WERI-Rb-1 (cell line): Measurements from ENCODE around the gene GOSR1.
"Not testable (repeated sequence)": the region's sequence is repeated elsewhere in the genome, so short reads cannot be mapped to it uniquely, and the experiment has no call there.

ENCODE experiments used
- DNase-seq: peaks from one replicate; pipeline ENCODE4 v3.0.0-alpha.2; 2020
- H3K27ac ChIP-seq: fragments of 250-450 bp; sonication (Bioruptor Pico); 2 replicates; pipeline ENCODE4 v1.5.1; 2020; ENCODE audit warnings: mild to moderate bottlenecking, moderate library complexity
- H3K27me3 ChIP-seq: fragments of 250-450 bp; sonication (Bioruptor Pico); 2 replicates; pipeline ENCODE4 v1.5.1; 2021; ENCODE audit warnings: mild to moderate bottlenecking, low read depth, moderate library complexity; ENCODE audit not compliant: insufficient read depth, severe bottlenecking
- H3K36me3 ChIP-seq: fragments of 250-450 bp; sonication (Bioruptor Pico); 2 replicates; pipeline ENCODE4 v1.5.1; 2020; ENCODE audit warnings: mild to moderate bottlenecking, moderate library complexity
- H3K4me3 ChIP-seq: 2 replicates; pipeline ENCODE4 v1.5.1; 2011; ENCODE audit warnings: low read depth, mild to moderate bottlenecking, control low read depth, low read length
- H3K9me3 ChIP-seq: fragments of 250-450 bp; sonication (Bioruptor Pico); 2 replicates; pipeline ENCODE4 v1.5.1; 2021; ENCODE audit warnings: mild to moderate bottlenecking, moderate library complexity; ENCODE audit not compliant: severe bottlenecking
- CTCF ChIP-seq: IDR thresholded peaks from 2 replicates; pipeline ENCODE4 v1.5.1; 2011; ENCODE audit warnings: low read depth, mild to moderate bottlenecking, control low read depth, inconsistent platforms, low read length

GOSR1 gene

GRCh38 chr17:30541802-30542201 lies 64.6 kb downstream of the GOSR1 start:
- TF ChIP-seq CTCF = no peak
- DNase-seq = no peak
- H3K27ac ChIP-seq = no peak overlapping the region
- H3K4me3 ChIP-seq = no peak overlapping the region
- H3K9me3 ChIP-seq = no peaks in the 10 kb centered on the region
- H3K27me3 ChIP-seq = no peaks in the 10 kb centered on the region
- H3K36me3 ChIP-seq = no peaks in the 10 kb centered on the region

GRCh38 chr17:30543456-30543855 lies 66.2 kb downstream of the GOSR1 start:
- H3K36me3 ChIP-seq = no peaks in the 10 kb centered on the region
- H3K27ac ChIP-seq = no peak overlapping the region
- no peaks in the 10 kb centered on the region for H3K9me3 ChIP-seq
- no peak for TF ChIP-seq CTCF
- H3K4me3 ChIP-seq = no peak overlapping the region
- DNase-seq = no peak
- no peaks in the 10 kb centered on the region for H3K27me3 ChIP-seq

- no peak for DNase-seq
- H3K4me3 ChIP-seq = no peak overlapping the region
- H3K27me3 ChIP-seq = no peaks in the 10 kb centered on the region
- H3K27ac ChIP-seq = no peak overlapping the region
- no peaks in the 10 kb centered on the region for H3K36me3 ChIP-seq
- no peak for TF ChIP-seq CTCF
- no peaks in the 10 kb centered on the region for H3K9me3 ChIP-seq
Measured at GRCh38 chr17:30545024-30545423, 67.8 kb downstream of the GOSR1 start.

- no peak overlapping the region for H3K27ac ChIP-seq
Measured at GRCh38 chr17:30547778-30548573, 70.8 kb downstream of the GOSR1 start.

GRCh38 chr17:30549181-30549580 lies 72.0 kb downstream of the GOSR1 start:
- not testable (repeated sequence) for H3K36me3 ChIP-seq, H3K4me3 ChIP-seq, DNase-seq, H3K27me3 ChIP-seq, H3K9me3 ChIP-seq, H3K27ac ChIP-seq

More at GRCh38 chr17:30547778-30548573, 70.8 kb downstream of the GOSR1 start:
- Histone ChIP-seq H3K9me3 (no peaks in the 10 kb centered on the region), H3K4me3 (no peak overlapping the region), H3K27me3 (no peaks in the 10 kb centered on the region), H3K36me3 (no peaks in the 10 kb centered on the region)
- DNase-seq = no peak
- no peak for TF ChIP-seq CTCF

GRCh38 chr17:30549864-30550511 lies 72.8 kb downstream of the GOSR1 start:
- Histone ChIP-seq H3K27me3 (no peaks in the 10 kb centered on the region), H3K27ac (no peak overlapping the region), H3K4me3 (no peak overlapping the region), H3K9me3 (no peaks in the 10 kb centered on the region), H3K36me3 (no peaks in the 10 kb centered on the region)
- no peak for TF ChIP-seq CTCF
- no peak for DNase-seq
